Testis (tissue), 3 donors: ENCODE data around the gene TULP4. TPM values are rescaled to one million over a fixed set of nuclear protein-coding genes. Genes with fewer than 3 reads are reported as not detected.
"Not testable (repeated sequence)": the region's sequence is repeated elsewhere in the genome, so short reads cannot be mapped to it uniquely, and the experiment has no call there.

Experiments
- DNase-seq: peaks from one replicate; pipeline ENCODE4 v3.0.0-alpha.2; 2019
- H3K27ac ChIP-seq, 2 donors: fragments of 200-600 bp; sonication (generic); one replicate each; pipeline ENCODE4 v1.5.1; 2019
- H3K27me3 ChIP-seq: fragments of 200-600 bp; sonication (generic); one replicate; pipeline ENCODE4 v1.5.1; 2019
- H3K36me3 ChIP-seq: fragments of 200-600 bp; sonication (generic); one replicate; pipeline ENCODE4 v1.5.1; 2017; ENCODE audit warnings: low read depth; ENCODE audit errors: missing control alignments
- H3K4me1 ChIP-seq: fragments of 200-600 bp; sonication (generic); one replicate; pipeline ENCODE4 v1.5.1; 2019
- H3K4me3 ChIP-seq, 2 donors: fragments of 200-600 bp; sonication (generic); one replicate each; pipeline ENCODE4 v1.5.1; 2017 to 2019
- H3K9me3 ChIP-seq: fragments of 200-600 bp; sonication (generic); one replicate; pipeline ENCODE4 v1.5.1; 2017
- CTCF ChIP-seq, 3 experiments: fragments of 450-650 bp in 2 of 3; fragments of 200-600 bp in 1 of 3; sonication (generic) in 1 of 3; IDR thresholded peaks; one replicate each; pipeline ENCODE4 v1.5.1; 2016 to 2019; ENCODE audit warnings: antibody characterized with exemption in 3 of 3, mild to moderate bottlenecking in 2 of 3, moderate library complexity in 1 of 3
- POLR2A ChIP-seq: fragments of 450-650 bp; IDR thresholded peaks from one replicate; pipeline ENCODE4 v1.6.1; 2017; ENCODE audit warnings: antibody characterized with exemption, mild to moderate bottlenecking, moderate library complexity
- WGBS, 2 donors: methylation state at CpG; one replicate each; pipeline ENCODE4 v1.1.5; 2018; 5-methylcytosine and 5-hydroxymethylcytosine counted together
- intact Hi-C: fragments of 100-400 bp; cut with DNase I; formaldehyde crosslinking; loops from one replicate; pipeline ENCODE4 v1.15.1; 2023; ENCODE audit warnings: low total_unique reads
- polyA plus RNA-seq: library from polyadenylated mRNA; stranded (reverse); fragments of 350-450 nt; fragmentation: Illumina TruSeq; extraction: RNeasy Lipid Tissue Mini Kit (QIAGEN cat#74804); gene quantifications from one replicate; pipeline ENCODE4 v1.2.3, GENCODE V29; 2014; ENCODE audit warnings: low read depth, low replicate concordance; ENCODE audit not compliant: insufficient read depth
- total RNA-seq, 2 donors: library from RNA; depleted of rRNA; stranded (reverse); fragments of >200 nt; gene quantifications; one replicate each; pipeline ENCODE4 v1.2.3, GENCODE V29; 2016

TULP4 gene
- total and polyA plus RNA-seq, 3 donors from 2014 or later = 18.0 to 211 (median 116) TPM

- TF ChIP-seq CTCF (IDR thresholded peaks at IDR 0.05) = no peak
Measured at GRCh38 chr6:158332237-158332636, 20.0 kb downstream of the TULP4 start.

GRCh38 chr6:158333094-158333493, 20.8 kb downstream of the TULP4 start:
- no peak for DNase-seq
- Histone ChIP-seq H3K27ac (no peak overlapping the region), H3K27me3 (no peaks in the 10 kb centered on the region), H3K4me1 (no peaks in the 10 kb centered on the region), H3K4me3 (no peak overlapping the region), H3K36me3 (no peaks in the 10 kb centered on the region), H3K9me3 (no peaks in the 10 kb centered on the region)
- WGBS, 2 donors = 94 to 96% methylated on average over 4 of the region's 4 CpGs
- TF ChIP-seq POLR2A (no peak), CTCF (IDR thresholded peaks at IDR 0.05) (no peak)
- intact Hi-C loops = no loop called here

More at GRCh38 chr6:158332237-158332636, 20.0 kb downstream of the TULP4 start:
- no peak overlapping the region for H3K4me3 ChIP-seq
- DNase-seq = no peak
- no peaks in the 10 kb centered on the region for H3K36me3 ChIP-seq
- H3K9me3 ChIP-seq = no peaks in the 10 kb centered on the region
- WGBS, 2 donors = 92 to 100% methylated on average over 2 of the region's 2 CpGs
- no peaks in the 10 kb centered on the region for H3K4me1 ChIP-seq
- intact Hi-C loops = no loop called here
- H3K27ac ChIP-seq = no peak overlapping the region
- no peaks in the 10 kb centered on the region for H3K27me3 ChIP-seq

DNA sequence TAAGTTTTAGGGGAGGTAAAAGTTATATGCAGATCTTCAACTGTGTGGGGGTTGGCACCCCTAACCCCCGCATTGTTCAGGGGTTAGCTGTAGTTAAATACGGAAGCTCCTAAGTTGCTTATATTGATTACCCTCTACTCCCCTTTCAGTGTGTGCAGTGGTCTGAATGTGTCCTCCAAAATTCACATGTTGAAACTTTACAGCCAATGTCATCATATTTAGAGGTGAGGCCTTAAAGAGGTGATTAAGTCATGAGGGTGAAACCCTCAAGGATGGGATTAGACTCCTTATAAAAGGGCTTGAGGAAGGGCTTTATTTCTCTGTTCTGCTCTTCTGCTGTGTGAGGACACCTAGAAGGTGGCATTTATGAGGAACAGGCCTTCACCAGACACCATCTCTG, 22.3 kb downstream of the TULP4 start:
- Histone ChIP-seq H3K4me1 (no peaks in the 10 kb centered on the region), H3K36me3 (no peaks in the 10 kb centered on the region), H3K27ac (no peak overlapping the region), H3K27me3 (no peaks in the 10 kb centered on the region), H3K4me3 (no peak overlapping the region), H3K9me3 (no peaks in the 10 kb centered on the region)
- TF ChIP-seq CTCF (IDR thresholded peaks at IDR 0.05) (no peak), POLR2A (no peak)
- WGBS, 2 donors = 94 to 97% methylated on average over 2 of the region's 2 CpGs
- intact Hi-C loops = no loop called here
- DNase-seq = no peak

- Histone ChIP-seq H3K27ac (no peak overlapping the region), H3K4me3 (no peak overlapping the region), H3K36me3 (no peaks in the 10 kb centered on the region), H3K27me3 (no peaks in the 10 kb centered on the region), H3K9me3 (no peaks in the 10 kb centered on the region), H3K4me1 (no peaks in the 10 kb centered on the region)
- 94 to 98% methylated on average over 2 of the region's 2 CpGs for WGBS, 2 donors
- no peak for DNase-seq
- TF ChIP-seq POLR2A (no peak), CTCF (IDR thresholded peaks at IDR 0.05) (no peak)
- intact Hi-C loops = no loop called here
Measured at GRCh38 chr6:158337332-158337731, 25.1 kb downstream of the TULP4 start.

GRCh38 chr6:158338311-158339112, 26.2 kb downstream of the TULP4 start:
- DNase-seq = no peak
- Histone ChIP-seq H3K4me3 (no peak overlapping the region), H3K27me3 (no peaks in the 10 kb centered on the region), H3K36me3 (no peaks in the 10 kb centered on the region), H3K9me3 (no peaks in the 10 kb centered on the region), H3K27ac (no peak overlapping the region), H3K4me1 (no peaks in the 10 kb centered on the region)
- intact Hi-C loops = no loop called here
- TF ChIP-seq CTCF (IDR thresholded peaks at IDR 0.05) (no peak), POLR2A (no peak)
- 98% methylated on average over 5 of the region's 5 CpGs for WGBS, 2 donors

DNA sequence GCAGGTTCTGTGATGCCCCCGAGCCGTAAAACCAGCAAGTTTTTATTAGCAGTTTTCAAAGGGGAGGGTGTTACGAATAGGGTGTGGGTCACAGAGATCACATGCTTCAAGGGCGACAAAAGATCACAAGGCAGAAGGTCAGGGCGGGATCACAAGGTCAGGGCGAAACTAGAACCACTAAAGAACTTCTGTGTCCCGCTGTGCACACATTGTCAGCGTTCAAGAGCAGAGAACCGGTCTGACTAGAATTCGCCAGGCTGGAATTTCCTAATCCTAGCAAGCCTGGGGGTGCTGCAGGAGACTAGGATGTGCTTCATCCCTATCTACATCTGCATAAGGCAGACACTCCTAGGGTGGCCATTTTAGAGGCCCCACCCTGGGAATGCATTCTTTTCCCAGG, 26.9 kb downstream of the TULP4 start:
- WGBS, 2 donors = 79 to 84% methylated on average over 10 of the region's 10 CpGs
- H3K4me1 ChIP-seq, H3K27me3 ChIP-seq, H3K9me3 ChIP-seq, H3K4me3 ChIP-seq, H3K36me3 ChIP-seq, DNase-seq, H3K27ac ChIP-seq, intact Hi-C loops: not testable (repeated sequence)
